ENCODE data around the gene NRP2.

DNA sequence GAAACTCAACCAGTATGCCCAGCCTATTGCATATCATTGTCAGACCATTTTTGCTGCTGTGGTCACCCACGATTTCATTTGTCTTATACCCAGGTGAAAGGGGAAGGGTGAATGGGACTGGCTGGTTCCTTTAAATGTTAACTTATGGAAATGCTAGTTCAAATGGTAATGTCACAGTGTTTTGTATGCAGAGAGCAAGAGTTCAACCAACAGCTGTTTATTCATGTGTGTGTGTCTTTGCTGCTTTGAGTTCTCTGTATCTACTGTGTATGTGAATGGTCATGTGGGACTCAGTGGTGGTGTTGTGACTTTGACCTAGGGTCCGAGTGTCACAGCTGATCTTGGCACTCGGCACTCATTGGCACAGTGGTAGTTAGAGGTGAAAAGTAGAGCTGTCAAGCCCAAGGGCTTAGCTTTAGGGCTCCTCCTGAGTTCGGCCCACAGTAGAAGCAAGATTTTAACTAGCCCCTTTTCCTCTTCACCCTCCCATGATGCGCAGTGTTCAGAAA, 114.6 kb downstream of the NRP2 start:
- TF ChIP-seq EZH2 (IDR thresholded peaks at IDR 0.05) (no peak), EZH2phosphoT487 (IDR thresholded peaks at IDR 0.05) (no peak)
- TF ChIP-seq, protein P1, sequence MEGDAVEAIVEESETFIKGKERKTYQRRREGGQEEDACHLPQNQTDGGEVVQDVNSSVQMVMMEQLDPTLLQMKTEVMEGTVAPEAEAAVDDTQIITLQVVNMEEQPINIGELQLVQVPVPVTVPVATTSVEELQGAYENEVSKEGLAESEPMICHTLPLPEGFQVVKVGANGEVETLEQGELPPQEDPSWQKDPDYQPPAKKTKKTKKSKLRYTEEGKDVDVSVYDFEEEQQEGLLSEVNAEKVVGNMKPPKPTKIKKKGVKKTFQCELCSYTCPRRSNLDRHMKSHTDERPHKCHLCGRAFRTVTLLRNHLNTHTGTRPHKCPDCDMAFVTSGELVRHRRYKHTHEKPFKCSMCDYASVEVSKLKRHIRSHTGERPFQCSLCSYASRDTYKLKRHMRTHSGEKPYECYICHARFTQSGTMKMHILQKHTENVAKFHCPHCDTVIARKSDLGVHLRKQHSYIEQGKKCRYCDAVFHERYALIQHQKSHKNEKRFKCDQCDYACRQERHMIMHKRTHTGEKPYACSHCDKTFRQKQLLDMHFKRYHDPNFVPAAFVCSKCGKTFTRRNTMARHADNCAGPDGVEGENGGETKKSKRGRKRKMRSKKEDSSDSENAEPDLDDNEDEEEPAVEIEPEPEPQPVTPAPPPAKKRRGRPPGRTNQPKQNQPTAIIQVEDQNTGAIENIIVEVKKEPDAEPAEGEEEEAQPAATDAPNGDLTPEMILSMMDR (IDR thresholded peaks at IDR 0.05): no peak
